Measurements from ENCODE around the gene FBXO28. TPM values are rescaled to one million over a fixed set of nuclear protein-coding genes. Genes with fewer than 3 reads are reported as not detected.

The FBXO28 gene
- total and polyA plus RNA-seq, 2 experiments from 2014 or later: 14.9 to 31.8 TPM

DNA sequence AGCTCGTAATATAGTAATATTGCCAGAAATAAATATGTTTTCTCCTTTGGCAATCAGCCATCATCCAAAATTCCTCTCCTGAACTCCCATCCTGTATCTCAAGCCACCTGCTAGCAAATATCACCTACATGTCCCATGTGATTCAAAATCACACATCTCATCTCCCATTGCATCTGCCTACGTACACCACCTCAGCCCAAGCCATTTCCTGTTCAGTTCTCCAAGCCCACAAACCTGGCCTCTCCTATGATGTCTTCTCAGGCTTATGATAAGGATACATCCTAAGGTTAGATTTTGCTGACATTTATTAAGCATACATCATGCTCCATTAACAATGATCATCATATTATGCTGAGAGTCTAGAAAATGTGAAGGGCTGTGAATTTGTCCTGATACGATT lies 37.2 kb downstream of the FBXO28 start:
- in situ Hi-C loops (cut with MboI): no loop called here
- 95 to 96% methylated on average over 3 of the region's 3 CpGs for WGBS, 2 experiments (ENCODE audit: low coverage in 1 of 2, low lambda C conversion rate in 2 of 2, missing lambda C conversion rate in 2 of 2)

DNA sequence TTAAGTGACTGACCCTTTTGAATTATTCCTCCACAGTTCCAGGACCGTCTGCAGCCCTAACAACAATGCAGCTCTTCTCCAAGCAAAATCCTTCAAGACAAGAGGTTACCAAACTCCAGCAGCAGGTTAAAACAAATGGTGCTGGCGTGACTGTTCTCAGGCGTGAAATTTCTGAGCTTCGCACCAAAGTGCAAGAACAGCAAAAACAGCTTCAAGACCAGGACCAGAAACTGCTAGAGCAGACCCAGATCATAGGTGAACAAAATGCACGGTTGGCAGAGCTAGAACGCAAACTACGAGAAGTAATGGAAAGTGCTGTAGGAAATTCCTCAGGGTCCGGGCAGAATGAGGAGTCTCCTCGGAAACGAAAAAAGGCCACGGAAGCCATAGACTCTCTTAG lies 43.4 kb downstream of the FBXO28 start:
- 92 to 93% methylated on average over 11 of the region's 11 CpGs for WGBS, 2 experiments (ENCODE audit: low coverage in 1 of 2, low lambda C conversion rate in 2 of 2, missing lambda C conversion rate in 2 of 2)
- in situ Hi-C loops (cut with MboI): no loop called here

More for the DNA sequence above, 37.2 kb downstream of the FBXO28 start:
- H3K79me2 ChIP-seq (ENCODE audit: insufficient read depth): no peaks in the 10 kb centered on the region
- no peak overlapping the region for H3K27ac ChIP-seq
- H4K20me1 ChIP-seq (ENCODE audit: insufficient read depth): no peaks in the 10 kb centered on the region
- no peaks in the 10 kb centered on the region for H3K36me3 ChIP-seq (ENCODE audit: low read depth)
- no peak overlapping the region for H3K4me3 ChIP-seq
- H3K9me3 ChIP-seq (ENCODE audit: low read depth): no peaks in the 10 kb centered on the region
- H3K4me1 ChIP-seq (ENCODE audit: insufficient read depth): no peaks in the 10 kb centered on the region
- H2AFZ ChIP-seq: no peak overlapping the region
- 0 out of 2 replicates have a peak, but pooled peaks cover 4% of the 10 kb centered on the region for H3F3A ChIP-seq (ENCODE audit: insufficient read depth)
- no peaks in the 10 kb centered on the region for H3K27me3 ChIP-seq (replicated peaks; ENCODE audit: insufficient read depth)
- no peaks in the 10 kb centered on the region for H3K9me2 ChIP-seq (ENCODE audit: insufficient read depth)
- H3K4me2 ChIP-seq (ENCODE audit: unreplicated experiment): no peak overlapping the region
- no peak overlapping the region for H3K9ac ChIP-seq
- DNase-seq: no peak
- TF ChIP-seq EZH2 (IDR thresholded peaks at IDR 0.05; ENCODE audit: insufficient read depth, poor library complexity, severe bottlenecking): no peak
- no peak for TF ChIP-seq EZH2phosphoT487 (IDR thresholded peaks at IDR 0.05; ENCODE audit: insufficient read depth, low read depth)

DNA sequence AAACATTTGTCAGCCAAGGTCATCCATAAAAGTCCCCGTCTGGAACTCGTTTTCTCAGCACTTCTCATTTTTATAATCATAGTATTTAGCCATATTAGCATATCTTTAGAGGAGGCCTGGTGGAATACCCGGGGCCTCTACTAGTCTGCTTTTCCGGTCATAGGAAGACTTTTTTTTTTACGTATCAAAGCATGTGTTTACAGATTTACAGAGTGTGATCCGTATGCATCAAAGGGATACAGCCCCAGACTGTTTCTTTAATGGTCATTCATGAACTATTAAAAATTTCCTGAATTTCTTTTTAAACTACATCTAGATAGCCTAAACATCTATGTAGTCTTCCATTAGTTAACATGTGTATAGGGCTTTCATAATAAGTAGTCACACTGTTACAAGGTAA lies 45.6 kb downstream of the FBXO28 start:
- DNase-seq: no peak
- Histone ChIP-seq H4K20me1 (ENCODE audit: insufficient read depth) (no peaks in the 10 kb centered on the region), H3K36me3 (ENCODE audit: low read depth) (peaks cover 38% of the 10 kb centered on the region), H3K27me3 (replicated peaks; ENCODE audit: insufficient read depth) (no peaks in the 10 kb centered on the region), H3F3A (ENCODE audit: insufficient read depth) (no peaks in the 10 kb centered on the region; the same call in 1 of the 2 replicates), H3K4me3 (no peak overlapping the region), H3K4me1 (ENCODE audit: insufficient read depth) (no peaks in the 10 kb centered on the region), H2AFZ (no peak overlapping the region), H3K9me2 (ENCODE audit: insufficient read depth) (no peaks in the 10 kb centered on the region), H3K9ac (no peak overlapping the region), H3K27ac (no peak overlapping the region), H3K9me3 (ENCODE audit: low read depth) (no peaks in the 10 kb centered on the region), H3K79me2 (ENCODE audit: insufficient read depth) (no peaks in the 10 kb centered on the region), H3K4me2 (ENCODE audit: unreplicated experiment) (no peak overlapping the region)
- TF ChIP-seq EZH2 (IDR thresholded peaks at IDR 0.05; ENCODE audit: insufficient read depth, poor library complexity, severe bottlenecking) (no peak), EZH2phosphoT487 (IDR thresholded peaks at IDR 0.05; ENCODE audit: insufficient read depth, low read depth) (no peak)
- in situ Hi-C loops (cut with MboI): no loop called here
- WGBS, 2 experiments (ENCODE audit: low coverage in 1 of 2, low lambda C conversion rate in 2 of 2, missing lambda C conversion rate in 2 of 2): 63 to 66% methylated on average over 6 of the region's 6 CpGs

More for the DNA sequence above, 43.4 kb downstream of the FBXO28 start:
- H4K20me1 ChIP-seq (ENCODE audit: insufficient read depth): no peaks in the 10 kb centered on the region
- no peaks in the 10 kb centered on the region for H3K4me1 ChIP-seq (ENCODE audit: insufficient read depth)
- TF ChIP-seq EZH2phosphoT487 (IDR thresholded peaks at IDR 0.05; ENCODE audit: insufficient read depth, low read depth) (no peak), EZH2 (IDR thresholded peaks at IDR 0.05; ENCODE audit: insufficient read depth, poor library complexity, severe bottlenecking) (no peak)
- H3K4me2 ChIP-seq (ENCODE audit: unreplicated experiment): no peak overlapping the region
- no peak overlapping the region for H3K4me3 ChIP-seq
- no peak overlapping the region for H2AFZ ChIP-seq
- H3K79me2 ChIP-seq (ENCODE audit: insufficient read depth): no peaks in the 10 kb centered on the region
- H3K27ac ChIP-seq: no peak overlapping the region
- no peaks in the 10 kb centered on the region for H3K27me3 ChIP-seq (replicated peaks; ENCODE audit: insufficient read depth)
- peaks cover 38% of the 10 kb centered on the region for H3K36me3 ChIP-seq (ENCODE audit: low read depth)
- H3F3A ChIP-seq (ENCODE audit: insufficient read depth): no peaks in the 10 kb centered on the region; the same call in 1 of the 2 replicates
- no peak overlapping the region for H3K9ac ChIP-seq
- no peak for DNase-seq
- H3K9me3 ChIP-seq (ENCODE audit: low read depth): no peaks in the 10 kb centered on the region
- H3K9me2 ChIP-seq (ENCODE audit: insufficient read depth): no peaks in the 10 kb centered on the region

DNA sequence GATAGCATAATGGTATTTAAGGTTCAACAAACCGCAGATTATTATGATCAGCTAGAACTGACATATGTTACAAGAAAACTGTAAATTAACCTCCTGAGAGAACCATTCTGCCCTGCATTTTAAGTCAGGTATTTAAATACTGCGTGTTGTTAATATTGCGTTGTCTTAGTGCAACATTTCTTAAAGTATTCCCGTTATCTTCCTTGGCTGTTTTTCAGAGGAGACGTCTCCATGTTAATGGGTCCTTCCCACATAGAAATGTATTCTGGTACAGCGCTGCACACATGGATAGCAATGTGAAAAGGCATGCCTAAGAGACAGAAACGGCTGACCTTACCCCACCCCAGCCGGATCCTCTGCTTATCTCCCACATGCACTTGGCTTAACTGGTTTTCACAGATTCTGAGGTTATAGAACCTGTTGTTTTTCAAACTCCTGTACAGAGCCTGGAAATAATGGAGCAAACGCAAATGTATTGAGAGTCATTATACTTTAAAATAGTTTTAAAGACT lies 46.3 kb downstream of the FBXO28 start:
- Histone ChIP-seq H3K27me3 (replicated peaks; ENCODE audit: insufficient read depth) (no peaks in the 10 kb centered on the region), H3K9ac (no peak overlapping the region), H3K9me2 (ENCODE audit: insufficient read depth) (no peaks in the 10 kb centered on the region), H3K79me2 (ENCODE audit: insufficient read depth) (no peaks in the 10 kb centered on the region), H4K20me1 (ENCODE audit: insufficient read depth) (no peaks in the 10 kb centered on the region), H3K4me2 (ENCODE audit: unreplicated experiment) (no peak overlapping the region), H3F3A (ENCODE audit: insufficient read depth) (no peaks in the 10 kb centered on the region; the same call in 1 of the 2 replicates), H2AFZ (no peak overlapping the region), H3K4me1 (ENCODE audit: insufficient read depth) (no peaks in the 10 kb centered on the region), H3K4me3 (no peak overlapping the region), H3K9me3 (ENCODE audit: low read depth) (no peaks in the 10 kb centered on the region), H3K27ac (no peak overlapping the region), H3K36me3 (ENCODE audit: low read depth) (peaks cover 38% of the 10 kb centered on the region)
- DNase-seq: no peak
- TF ChIP-seq EZH2phosphoT487 (IDR thresholded peaks at IDR 0.05; ENCODE audit: insufficient read depth, low read depth): no peak
- TF ChIP-seq EZH2 (IDR thresholded peaks at IDR 0.05; ENCODE audit: insufficient read depth, poor library complexity, severe bottlenecking): no peak
- 88% methylated on average over 9 of the region's 9 CpGs for WGBS, 2 experiments (ENCODE audit: low coverage in 1 of 2, low lambda C conversion rate in 2 of 2, missing lambda C conversion rate in 2 of 2)
- in situ Hi-C loops (cut with MboI): no loop called here
